Activated CD8-positive, alpha-beta T cell treated with anti-CD3 and anti-CD28 coated beads, Interleukin-2, amount 10 ng/mL, durations not matched to agents 7 days and 5 days (primary cell): ENCODE measurements around the gene BICD2. TPM values are rescaled to one million over a fixed set of nuclear protein-coding genes. Genes with fewer than 3 reads are reported as not detected.
"Not testable (repeated sequence)": the region's sequence is repeated elsewhere in the genome, so short reads cannot be mapped to it uniquely, and the experiment has no call there.

Experiments
- ATAC-seq: fragments of 150-1000 bp; cut with Tn5 transposase; one replicate; pipeline ENCODE4 v1.10.0; 2021; ENCODE audit warnings: moderate library complexity
- CTCF ChIA-PET: fragments of 350-600 bp; sonication (Branson Sonifier 250); formaldehyde crosslinking; loops from one replicate; lab custom pipeline; 2021; ENCODE audit warnings: antibody characterized with exemption; lab: Charles Lee
- POLR2A ChIA-PET: fragments of 350-600 bp; sonication (Branson Sonifier 250); formaldehyde crosslinking; loops from one replicate; lab custom pipeline; 2021; ENCODE audit warnings: antibody characterized with exemption; lab: Charles Lee
- DNase-seq: peaks from one replicate; pipeline ENCODE4 v3.0.0-alpha.2; 2020
- H3K27ac Mint-ChIP-seq: one replicate; pipeline ENCODE4 v1.8.0; 2021; ENCODE audit warnings: mild to moderate bottlenecking, mixed read lengths
- H3K27me3 Mint-ChIP-seq: one replicate; pipeline ENCODE4 v1.8.0; 2021; ENCODE audit warnings: low read depth, mixed read lengths
- H3K36me3 Mint-ChIP-seq: one replicate; pipeline ENCODE4 v1.8.0; 2021; ENCODE audit warnings: low read depth, mixed read lengths
- H3K4me1 Mint-ChIP-seq: one replicate; pipeline ENCODE4 v1.8.0; 2021; ENCODE audit warnings: low read depth, mixed read lengths
- H3K4me3 Mint-ChIP-seq: one replicate; pipeline ENCODE4 v1.8.0; 2021; ENCODE audit warnings: mild to moderate bottlenecking, mixed read lengths
- H3K9me3 Mint-ChIP-seq: one replicate; pipeline ENCODE4 v1.8.0; 2022; ENCODE audit warnings: mixed read lengths; ENCODE audit not compliant: insufficient read depth
- total RNA-seq, 2 experiments: library from RNA; stranded (reverse); gene quantifications; one replicate each; pipeline ENCODE4 v1.2.3, GENCODE V29; 2021

Gene BICD2
- 10 to 100 TPM; 31.9 to 32.5 TPM for total RNA-seq

DNA sequence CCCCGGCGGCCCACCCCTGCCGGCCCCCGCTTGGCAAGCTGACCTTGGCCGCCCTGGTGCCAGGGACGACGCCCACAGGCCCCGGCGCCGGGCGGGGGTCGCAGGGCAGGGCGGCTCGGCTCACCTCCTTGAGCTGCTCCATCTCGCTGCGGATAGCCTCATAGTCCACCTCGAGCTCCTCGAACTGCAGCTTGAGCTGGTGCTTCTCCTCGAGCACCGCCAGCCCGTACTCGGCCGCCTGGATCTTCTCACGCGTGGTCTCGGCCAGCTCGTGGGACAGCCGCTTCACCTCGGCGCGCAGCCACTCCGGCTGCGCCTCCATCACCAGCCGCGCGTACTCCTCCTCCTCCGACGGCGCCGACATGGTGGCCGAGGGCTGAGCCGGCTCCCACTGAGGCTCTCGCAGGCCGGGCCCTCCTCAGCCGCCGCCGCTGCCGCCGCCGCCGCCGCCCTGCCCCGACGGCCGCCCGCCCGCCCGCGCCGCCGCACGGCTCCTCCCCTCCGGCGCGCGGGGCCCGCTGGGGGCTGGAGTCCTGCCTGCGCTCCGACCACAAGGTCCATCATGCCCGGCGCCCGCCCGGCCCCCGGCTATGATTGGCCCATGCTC is at the start of gene BICD2:
TSS of gene BICD2 (minus strand) at position 453 of the 607 bp plus-strand sequence. CDS start at position 364, 89 bp downstream.
- Mint-ChIP-seq H3K27me3 (no peaks in the 10 kb centered on the region), H3K4me1 (peaks cover 44% of the 10 kb centered on the region), H3K27ac (peak within 1 kb of the TSS; percentile 95), H3K4me3 (peak within 1 kb of the TSS; percentile 94), H3K9me3 (no peaks in the 10 kb centered on the region), H3K36me3 (peaks cover 3% of the 10 kb centered on the region)
- ChIA-PET POLR2A (interaction anchor here (2.0 kb wide), 1 partner anchor 94 kb away, joined by 9 read pairs; the partner anchor contains the start of gene IPPK), CTCF (interaction anchor here (0.6 to 2.8 kb wide), 14 partner anchors 10 to 187 kb away, joined by 3 to 13 read pairs (median 3); no protein-coding TSS in a partner anchor)
- DNase-seq (no peak), ATAC-seq (no peak)

GRCh38 chr9:92809629-92810326 is 45.1 kb upstream of the BICD2 start:
- DNase-seq, H3K9me3 Mint-ChIP-seq, ATAC-seq, H3K27ac Mint-ChIP-seq, H3K36me3 Mint-ChIP-seq: not testable (repeated sequence)
- Mint-ChIP-seq H3K27me3 (peaks cover 59% of the 10 kb centered on the region), H3K4me3 (peak overlapping the region; percentile 71), H3K4me1 (peaks cover 15% of the 10 kb centered on the region)
- ChIA-PET POLR2A (interaction anchor here (0.7 kb wide), 1 partner anchor 79 kb away, joined by 3 read pairs; no protein-coding TSS in a partner anchor), CTCF (interaction anchor here (0.7 to 1.8 kb wide), 4 partner anchors 9 to 112 kb away, joined by 3 to 7 read pairs (median 6); partner anchors contain the start of gene BICD2)

- H3K27me3 Mint-ChIP-seq: peaks cover 53% of the 10 kb centered on the region
- H3K27ac Mint-ChIP-seq: no peak overlapping the region
- POLR2A ChIA-PET: interaction anchor here (0.7 kb wide), 1 partner anchor 80 kb away, joined by 3 read pairs; no protein-coding TSS in a partner anchor
Measured at GRCh38 chr9:92808726-92809451, 44.3 kb upstream of the BICD2 start.

DNA sequence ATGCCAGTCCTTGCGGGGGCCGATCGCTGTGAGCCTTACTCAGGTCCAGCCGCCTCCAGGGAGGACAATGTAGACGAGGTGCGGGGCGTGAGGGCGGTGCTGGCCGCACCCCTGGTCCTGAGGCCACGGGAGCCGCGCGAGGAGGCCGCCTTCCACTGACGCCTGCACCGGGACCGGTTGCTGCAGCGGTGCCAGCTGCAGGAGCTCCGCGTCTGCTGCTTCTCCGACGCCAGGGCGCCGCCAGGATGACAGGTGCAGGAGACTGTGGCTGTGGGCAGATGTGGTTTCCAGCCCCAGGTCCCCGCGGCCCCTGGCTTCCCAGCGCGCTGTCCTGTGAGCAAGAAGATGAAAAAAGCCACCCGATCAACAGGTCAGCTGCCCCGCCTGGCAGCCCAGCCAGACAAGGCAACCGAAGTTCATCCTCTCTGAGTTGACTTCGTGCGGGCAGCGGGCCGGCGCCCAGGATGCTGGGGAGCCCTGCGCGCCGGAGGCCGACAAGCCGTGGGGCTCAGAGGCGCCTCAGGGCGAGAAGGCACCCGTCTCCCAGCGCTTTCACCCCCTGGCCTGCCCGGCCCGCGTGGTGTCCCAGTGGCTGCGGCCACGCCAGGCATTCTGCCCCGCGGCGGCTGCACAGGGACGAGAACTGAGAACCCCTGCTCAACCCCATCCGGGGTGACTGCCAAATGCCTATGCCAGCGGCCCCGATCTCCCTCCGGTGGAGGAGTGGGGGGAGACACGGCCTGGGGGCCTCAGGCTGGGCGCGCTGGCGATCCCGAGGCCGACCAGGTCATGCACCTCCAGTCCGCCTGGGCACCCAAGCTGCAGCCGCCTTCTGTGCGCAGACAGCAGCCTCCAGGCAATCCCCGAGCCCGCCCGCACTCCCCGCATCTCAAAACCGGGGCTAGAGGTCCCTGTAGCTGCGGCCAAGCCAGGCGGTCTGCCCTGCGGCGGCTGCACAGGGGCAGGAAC is 43.4 kb upstream of the BICD2 start:
- ATAC-seq: peak; percentile 50
- Mint-ChIP-seq H3K4me1 (peaks cover 15% of the 10 kb centered on the region), H3K27me3 (peaks cover 46% of the 10 kb centered on the region), H3K36me3 (no peaks in the 10 kb centered on the region), H3K27ac (no peak overlapping the region), H3K4me3 (peak overlapping the region; percentile 35), H3K9me3 (no peaks in the 10 kb centered on the region)
- no peak for DNase-seq
- CTCF ChIA-PET: interaction anchor here (1.0 to 1.8 kb wide), 4 partner anchors 8 to 44 kb away, joined by 3 to 7 read pairs (median 6); partner anchors contain the start of gene BICD2
- POLR2A ChIA-PET: no interaction called here

More at GRCh38 chr9:92808726-92809451, 44.3 kb upstream of the BICD2 start:
- DNase-seq (peak; percentile 67), ATAC-seq (peak; percentile 66)
- Mint-ChIP-seq H3K9me3 (no peaks in the 10 kb centered on the region), H3K4me3 (peak overlapping the region; percentile 71), H3K36me3 (no peaks in the 10 kb centered on the region), H3K4me1 (peaks cover 15% of the 10 kb centered on the region)
- CTCF ChIA-PET: interaction anchor here (0.7 to 1.8 kb wide), 4 partner anchors 8 to 113 kb away, joined by 3 to 7 read pairs (median 6); partner anchors contain the start of gene BICD2

GRCh38 chr9:92807031-92807756 is 42.6 kb upstream of the BICD2 start:
- peaks cover 15% of the 10 kb centered on the region for H3K4me1 Mint-ChIP-seq
- ATAC-seq (no peak), DNase-seq (no peak)
- no peaks in the 10 kb centered on the region for H3K9me3 Mint-ChIP-seq
- peaks cover 48% of the 10 kb centered on the region for H3K27me3 Mint-ChIP-seq
- ChIA-PET CTCF (interaction anchor here (1.0 kb wide), 1 partner anchor 16 kb away, joined by 3 read pairs; no protein-coding TSS in a partner anchor), POLR2A (no interaction called here)
- H3K27ac Mint-ChIP-seq: no peak overlapping the region
- H3K4me3 Mint-ChIP-seq: no peak overlapping the region
- H3K36me3 Mint-ChIP-seq: no peaks in the 10 kb centered on the region

DNA sequence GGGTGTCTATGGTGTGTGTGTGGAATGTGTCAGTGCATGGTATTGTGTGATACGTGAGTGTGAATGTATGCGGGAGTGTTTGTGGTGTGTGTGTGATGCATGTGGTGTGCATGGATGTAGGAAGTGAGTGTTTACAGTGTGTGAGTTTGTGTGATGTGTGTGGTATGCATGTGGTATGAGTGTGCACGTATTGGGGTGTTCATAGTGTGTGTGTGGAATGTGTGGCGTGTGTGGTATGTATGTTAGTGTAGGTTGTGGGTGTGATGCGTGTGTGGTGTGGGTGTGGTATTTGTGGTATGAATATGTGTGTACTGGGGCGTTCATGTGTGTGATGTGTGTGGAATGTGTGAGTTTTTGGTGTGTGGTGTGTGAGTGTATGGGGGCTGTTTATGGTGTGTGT is 40.1 kb upstream of the BICD2 start:
- Mint-ChIP-seq H3K27ac (no peak overlapping the region), H3K4me1 (peaks cover 17% of the 10 kb centered on the region), H3K36me3 (no peaks in the 10 kb centered on the region), H3K27me3 (peaks cover 35% of the 10 kb centered on the region), H3K9me3 (no peaks in the 10 kb centered on the region), H3K4me3 (no peak overlapping the region)
- CTCF ChIA-PET: no interaction called here
- DNase-seq (no peak), ATAC-seq (no peak)
- POLR2A ChIA-PET: no interaction called here

- DNase-seq (no peak), ATAC-seq (no peak)
- ChIA-PET CTCF (no interaction called here), POLR2A (no interaction called here)
- no peak overlapping the region for H3K4me3 Mint-ChIP-seq
- H3K27me3 Mint-ChIP-seq: peaks cover 30% of the 10 kb centered on the region
- no peaks in the 10 kb centered on the region for H3K9me3 Mint-ChIP-seq
- no peak overlapping the region for H3K27ac Mint-ChIP-seq
- peaks cover 2% of the 10 kb centered on the region for H3K4me1 Mint-ChIP-seq
- no peaks in the 10 kb centered on the region for H3K36me3 Mint-ChIP-seq
Measured at GRCh38 chr9:92798358-92798757, 33.7 kb upstream of the BICD2 start.

DNA sequence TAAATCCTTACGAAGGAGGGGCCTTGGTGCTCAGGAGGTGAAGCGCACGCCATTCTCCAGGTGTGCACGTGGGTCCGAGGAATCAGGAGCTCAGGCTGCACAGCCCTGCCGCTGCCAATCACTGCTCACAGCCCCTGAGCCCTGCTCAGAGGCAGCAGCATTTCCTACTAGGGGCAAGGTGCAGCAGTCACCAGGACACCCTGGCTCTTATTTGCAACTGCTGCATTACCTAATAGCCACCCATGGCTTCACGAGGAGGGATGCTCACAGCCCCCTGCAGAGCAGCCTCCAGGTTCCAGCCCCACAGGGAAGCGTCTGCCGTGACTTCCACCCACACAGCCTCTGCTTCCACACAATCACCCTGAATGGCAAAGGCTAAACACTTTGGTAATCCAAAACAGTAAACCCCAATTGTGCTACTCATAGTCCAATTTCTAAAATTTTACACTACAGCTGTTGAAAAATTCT is 31.7 kb upstream of the BICD2 start:
- H3K36me3 Mint-ChIP-seq, POLR2A ChIA-PET, H3K27ac Mint-ChIP-seq, ATAC-seq, H3K9me3 Mint-ChIP-seq, DNase-seq, H3K4me3 Mint-ChIP-seq, H3K4me1 Mint-ChIP-seq: not testable (repeated sequence)
- H3K27me3 Mint-ChIP-seq: peaks cover 27% of the 10 kb centered on the region
- CTCF ChIA-PET: interaction anchor here (0.5 to 1.0 kb wide), 2 partner anchors 127 to 657 kb away, joined by 3 read pairs; no protein-coding TSS in a partner anchor

DNA sequence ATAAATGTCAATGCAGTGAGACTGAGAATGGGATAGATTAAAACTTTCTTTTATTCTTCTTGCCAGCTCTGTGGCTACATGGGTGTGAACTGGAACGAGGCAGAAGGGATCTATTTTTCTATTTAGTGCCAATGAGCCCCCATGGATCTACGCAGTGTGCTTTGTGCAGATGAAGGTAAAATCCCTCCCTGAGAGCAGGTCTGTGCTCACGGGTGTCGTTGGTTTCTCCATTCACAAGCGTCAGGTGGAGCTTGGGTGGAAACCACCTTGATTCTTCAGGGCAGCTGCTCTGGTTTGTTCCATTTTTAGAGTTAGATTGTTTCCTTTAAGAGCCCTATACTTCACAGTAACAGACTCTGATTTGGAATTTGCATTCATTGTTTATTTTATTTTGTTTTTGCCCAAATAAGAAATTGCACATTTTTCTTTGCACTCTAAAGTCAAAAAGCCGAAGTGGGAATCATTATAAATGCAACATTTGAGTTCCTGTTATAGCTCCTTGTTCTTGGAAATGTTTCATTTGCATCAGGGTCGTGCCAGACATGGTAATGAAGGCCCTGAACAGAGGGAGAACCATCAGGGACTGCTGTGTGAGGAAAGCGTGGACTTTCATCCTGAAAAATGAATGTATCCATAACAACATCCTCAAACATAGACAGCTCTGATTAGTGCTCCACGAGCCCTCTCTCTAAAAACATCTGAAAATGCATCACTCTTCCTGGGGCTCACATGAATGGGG is 31.1 kb upstream of the BICD2 start:
- no peaks in the 10 kb centered on the region for H3K36me3 Mint-ChIP-seq
- ATAC-seq (no peak), DNase-seq (no peak)
- H3K4me3 Mint-ChIP-seq: no peak overlapping the region
- H3K4me1 Mint-ChIP-seq: peaks cover 5% of the 10 kb centered on the region
- ChIA-PET CTCF (interaction anchor here (0.5 to 1.0 kb wide), 2 partner anchors 128 to 656 kb away, joined by 3 read pairs; no protein-coding TSS in a partner anchor), POLR2A (no interaction called here)
- no peaks in the 10 kb centered on the region for H3K9me3 Mint-ChIP-seq
- peaks cover 27% of the 10 kb centered on the region for H3K27me3 Mint-ChIP-seq
- no peak overlapping the region for H3K27ac Mint-ChIP-seq
